ENCODE results near the gene SMG9.

Gene SMG9

DNA sequence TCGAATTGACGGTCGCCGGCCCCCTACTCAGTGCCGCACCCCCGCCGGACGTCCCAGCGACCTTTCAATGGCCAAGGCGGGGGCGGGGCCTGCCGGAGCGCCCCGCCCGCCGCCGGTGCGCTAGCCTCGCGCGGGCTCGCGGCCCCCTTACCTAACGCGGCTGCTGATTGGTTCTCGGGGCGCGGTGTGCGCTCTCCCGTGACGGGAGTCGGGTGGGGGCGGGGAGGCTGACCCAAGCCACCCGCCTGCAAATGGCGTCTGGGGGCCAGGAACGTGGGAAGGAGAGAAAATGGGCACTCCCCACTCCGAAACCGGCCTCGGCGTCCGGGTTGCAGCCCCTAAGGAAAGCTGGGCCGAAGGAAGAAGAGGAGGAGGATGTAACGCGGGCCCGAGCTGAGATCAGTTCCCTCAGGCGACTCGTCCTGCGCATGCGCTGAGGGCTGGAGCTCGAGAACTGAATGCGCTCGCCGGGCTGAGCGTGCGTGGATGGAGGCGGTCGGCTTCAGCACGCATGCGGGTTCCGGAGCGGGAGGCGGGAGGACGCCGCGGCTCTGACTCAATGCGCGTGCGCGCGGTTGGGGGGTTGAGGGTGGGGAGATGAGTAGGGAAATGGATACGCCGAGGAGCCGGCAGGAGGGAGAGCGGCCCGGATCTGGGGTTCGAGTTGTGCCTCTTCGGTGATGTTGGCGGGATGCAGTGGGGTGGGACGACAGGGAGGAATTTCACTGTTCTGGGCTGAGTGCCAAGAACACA lies at the start of gene SMG9:
TSS of gene SMG9 (minus strand) at position 460 of the 753 bp plus-strand sequence. CDS start 4,221 bp downstream, outside the sequence.
- H4K20me1 ChIP-seq = peaks cover 0 to 37% (median 0%) of the 10 kb centered on the region in 11 experiments; a peak in 5 of 22 replicates
- H3K9ac ChIP-seq = peak within 1 kb of the TSS; percentile 93 to 99 (median 96)
- H3K27me3 ChIP-seq = no peaks in the 10 kb centered on the region
- peaks cover 52 to 81% (median 67%) of the 10 kb centered on the region in 10 experiments for H3K4me1 ChIP-seq
- H3K27ac ChIP-seq = peak within 1 kb of the TSS; percentile 86 to 99 (median 97)
- H3K4me3 ChIP-seq = peak within 1 kb of the TSS; percentile 69 to 87 (median 80)
- H3K4me2 ChIP-seq = peak within 1 kb of the TSS; percentile 92 to 100 (median 97)
- H3K36me3 ChIP-seq = peaks cover 23 to 37% (median 30%) of the 10 kb centered on the region in 11 experiments
- no peak for TF ChIP-seq Cebpa-rat (IDR thresholded peaks at IDR 0.05)
- no peaks in the 10 kb centered on the region for H3K9me3 ChIP-seq (replicated peaks in 1 of 11)

GRCh38 chr19:43804432-43804831 lies 49.7 kb upstream of the SMG9 start:
- peak overlapping the region in 1 of 11 experiments; percentile 36; a peak in 2 of 22 replicates for H3K9ac ChIP-seq
- peak overlapping the region in 3 of 11 experiments; percentile 32 to 52 (median 45); a peak in 5 of 22 replicates for H3K4me2 ChIP-seq
- no peak overlapping the region; a peak in 2 of 22 replicates for H3K27ac ChIP-seq
- TF ChIP-seq Cebpa-rat (IDR thresholded peaks at IDR 0.05) = no peak
- H3K36me3 ChIP-seq = no peaks in the 10 kb centered on the region
- H3K27me3 ChIP-seq = no peaks in the 10 kb centered on the region
- no peaks in the 10 kb centered on the region for H4K20me1 ChIP-seq
- peak overlapping the region in 2 of 10 experiments; percentile 31 to 37; a peak in 3 of 20 replicates for H3K4me3 ChIP-seq
- H3K4me1 ChIP-seq = peaks cover 0 to 17% (median 5%) of the 10 kb centered on the region in 10 experiments; a peak in 9 of 20 replicates
- no peaks in the 10 kb centered on the region for H3K9me3 ChIP-seq (replicated peaks in 1 of 11)

DNA sequence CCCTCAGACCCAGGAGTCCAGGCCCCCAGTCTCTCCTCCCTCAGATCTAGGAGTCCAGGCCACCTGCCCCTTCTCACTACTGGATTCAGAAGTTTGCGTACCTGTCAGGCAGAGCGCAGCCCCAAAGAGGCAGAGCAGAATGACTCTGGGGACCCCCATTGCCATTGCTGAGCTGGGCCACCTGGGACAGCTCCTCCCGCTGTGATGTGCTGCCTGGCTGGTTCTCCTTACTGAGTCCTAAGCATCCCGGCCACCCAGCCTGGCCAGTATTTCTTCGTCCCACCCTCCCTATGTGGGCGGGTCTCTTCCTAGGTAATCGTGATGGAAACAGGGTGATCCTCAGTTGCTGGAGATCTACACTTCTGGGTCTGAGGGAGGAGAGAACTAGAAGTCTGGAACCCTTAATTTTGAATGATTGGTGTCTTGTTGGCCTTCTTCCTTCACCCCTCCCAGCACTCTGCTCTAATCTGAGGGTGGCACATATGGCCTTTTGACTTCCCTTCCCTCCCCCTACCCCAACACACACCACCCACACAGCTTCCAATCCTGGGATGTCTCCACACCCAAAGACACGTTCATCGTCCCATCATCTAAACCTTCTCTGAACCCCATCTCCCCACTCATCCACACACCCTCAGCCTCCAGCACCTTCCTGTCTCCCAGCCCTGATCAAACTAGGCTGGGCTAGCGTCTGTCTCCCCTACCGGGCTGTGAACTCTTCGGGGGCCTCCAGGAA lies 47.6 kb upstream of the SMG9 start, which contains the start of gene LYPD5:
TSS of gene LYPD5 (minus strand) at position 232 of the 736 bp plus-strand sequence. CDS start at position 165, 67 bp downstream.
- Histone ChIP-seq H3K36me3 (no peaks in the 10 kb centered on the region), H3K27me3 (no peaks in the 10 kb centered on the region), H3K9me3 (replicated peaks in 1 of 11) (no peaks in the 10 kb centered on the region), H3K27ac (no peak within 1 kb of the TSS), H4K20me1 (no peaks in the 10 kb centered on the region), H3K4me3 (no peak within 1 kb of the TSS), H3K4me1 (peaks cover 8 to 32% (median 20%) of the 10 kb centered on the region in 10 experiments), H3K9ac (no peak within 1 kb of the TSS), H3K4me2 (no peak within 1 kb of the TSS)
- TF ChIP-seq Cebpa-rat (IDR thresholded peaks at IDR 0.05) = no peak

DNA sequence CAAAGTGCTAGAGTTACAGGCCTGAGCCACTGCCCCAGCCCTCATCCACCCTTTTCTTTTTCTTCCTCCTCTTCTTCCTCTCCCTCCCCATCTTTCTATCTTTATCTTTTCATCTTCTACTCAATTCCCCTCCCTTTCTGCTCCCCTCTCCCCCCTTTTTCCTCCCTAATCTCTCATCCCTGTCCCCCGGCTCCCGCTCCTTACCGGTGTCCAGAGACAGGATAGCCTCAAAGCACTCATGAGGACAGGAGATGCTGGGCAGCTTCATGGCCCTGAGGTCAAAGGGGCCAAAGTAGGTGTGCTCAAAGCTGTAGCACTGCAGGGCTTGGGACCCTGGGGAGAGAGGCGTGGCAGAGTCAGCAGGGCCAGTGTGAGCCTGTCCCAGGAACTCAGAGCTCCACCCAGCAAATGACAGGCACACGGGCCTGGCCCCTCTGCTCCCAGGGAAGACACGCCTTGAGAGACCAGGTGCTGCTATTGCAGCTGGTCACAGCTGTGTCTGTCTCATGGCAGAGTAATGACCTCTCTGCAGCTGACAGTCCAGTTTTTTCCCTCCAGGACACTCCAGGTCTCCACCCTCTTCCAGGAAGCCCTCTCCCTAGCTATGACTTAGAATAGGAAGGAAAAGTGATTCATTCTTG lies 44.9 kb upstream of the SMG9 start:
- no peaks in the 10 kb centered on the region for H3K27me3 ChIP-seq

DNA sequence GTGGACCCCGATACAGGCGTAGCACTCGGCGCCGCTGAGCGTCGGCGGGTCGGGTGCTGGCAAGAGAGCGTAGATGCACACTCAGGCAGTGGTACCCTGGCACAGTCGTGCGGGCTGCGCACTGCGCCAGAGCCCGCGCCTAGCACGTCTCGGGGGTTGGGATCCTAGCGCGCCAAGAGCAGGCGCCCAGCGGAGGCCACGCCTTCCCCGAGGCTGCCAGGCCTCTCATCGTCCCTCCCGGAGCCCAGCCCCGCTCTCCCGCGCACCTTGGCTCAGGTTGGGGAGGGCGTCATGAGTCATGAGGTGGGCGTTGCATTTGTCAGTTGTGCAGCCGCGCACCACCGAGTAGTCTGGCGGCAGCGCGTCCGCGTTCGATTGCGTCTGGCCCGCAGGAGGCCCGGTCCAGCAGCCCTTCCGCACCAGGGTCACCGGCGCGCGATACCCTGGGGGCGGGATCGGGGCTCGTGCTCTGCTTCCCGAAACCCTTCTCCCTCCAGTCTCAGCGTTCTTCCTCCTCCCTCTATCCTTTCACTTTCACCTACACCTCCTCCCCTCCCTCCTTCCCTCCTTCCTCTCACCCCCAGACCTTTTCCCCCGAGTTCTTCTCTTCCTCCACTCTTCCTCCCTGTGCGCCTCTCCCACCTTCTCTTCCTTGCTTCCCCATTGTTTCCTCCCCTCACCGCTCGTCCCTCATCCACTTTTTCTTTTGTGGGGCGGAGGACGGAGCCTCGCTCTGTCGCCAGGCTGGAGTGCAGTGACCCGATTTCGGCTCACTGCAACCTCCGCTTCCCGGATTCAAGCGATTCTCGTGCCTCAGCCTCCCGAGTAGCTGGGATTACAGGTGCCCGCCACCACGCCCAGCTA lies 44.0 kb upstream of the SMG9 start:
- Histone ChIP-seq H3K4me3 (peak overlapping the region in 9 of 10 experiments; percentile 10 to 60 (median 45); a peak in 14 of 20 replicates), H3K4me2 (peak overlapping the region; percentile 81 to 96 (median 92)), H3K9me3 (replicated peaks in 1 of 11) (peaks cover 0 to 16% (median 0%) of the 10 kb centered on the region in 11 experiments; a peak in 5 of 22 replicates), H4K20me1 (no peaks in the 10 kb centered on the region), H3K4me1 (peaks cover 8 to 21% (median 19%) of the 10 kb centered on the region in 10 experiments), H3K27me3 (no peaks in the 10 kb centered on the region), H3K27ac (0 out of 22 replicates have a peak overlapping the region, but pooled peaks of 1 of the 11 experiments have one; percentile 14), H3K9ac (peak overlapping the region in 8 of 11 experiments; percentile 15 to 55 (median 45); a peak in 8 of 22 replicates), H3K36me3 (no peaks in the 10 kb centered on the region)
- TF ChIP-seq Cebpa-rat (IDR thresholded peaks at IDR 0.05) = no peak

More for the DNA sequence above, 44.9 kb upstream of the SMG9 start:
- TF ChIP-seq Cebpa-rat (IDR thresholded peaks at IDR 0.05) = no peak
- Histone ChIP-seq H3K9me3 (replicated peaks in 1 of 11) (peaks cover 0 to 15% (median 0%) of the 10 kb centered on the region in 11 experiments; a peak in 5 of 22 replicates), H3K4me2 (peak overlapping the region in 7 of 11 experiments; percentile 46 to 95 (median 93); a peak in 11 of 22 replicates), H3K4me1 (peaks cover 8 to 29% (median 20%) of the 10 kb centered on the region in 10 experiments), H3K36me3 (no peaks in the 10 kb centered on the region), H4K20me1 (no peaks in the 10 kb centered on the region), H3K27ac (no peak overlapping the region), H3K4me3 (no peak overlapping the region), H3K9ac (peak overlapping the region in 1 of 11 experiments; percentile 28; a peak in 1 of 22 replicates)

- Histone ChIP-seq H3K4me2 (peak overlapping the region; percentile 81 to 96 (median 92)), H3K9ac (no peak overlapping the region), H3K4me3 (peak overlapping the region in 5 of 10 experiments; percentile 39 to 60 (median 52); a peak in 8 of 20 replicates), H3K4me1 (peaks cover 11 to 21% (median 19%) of the 10 kb centered on the region in 10 experiments), H3K36me3 (no peaks in the 10 kb centered on the region), H3K27ac (no peak overlapping the region), H4K20me1 (no peaks in the 10 kb centered on the region), H3K27me3 (no peaks in the 10 kb centered on the region), H3K9me3 (replicated peaks in 1 of 11) (peaks cover 0 to 16% (median 0%) of the 10 kb centered on the region in 11 experiments; a peak in 5 of 22 replicates)
- no peak for TF ChIP-seq Cebpa-rat (IDR thresholded peaks at IDR 0.05)
These were observed 43.3 kb upstream of the SMG9 start for GRCh38 chr19:43798026-43798545.

DNA sequence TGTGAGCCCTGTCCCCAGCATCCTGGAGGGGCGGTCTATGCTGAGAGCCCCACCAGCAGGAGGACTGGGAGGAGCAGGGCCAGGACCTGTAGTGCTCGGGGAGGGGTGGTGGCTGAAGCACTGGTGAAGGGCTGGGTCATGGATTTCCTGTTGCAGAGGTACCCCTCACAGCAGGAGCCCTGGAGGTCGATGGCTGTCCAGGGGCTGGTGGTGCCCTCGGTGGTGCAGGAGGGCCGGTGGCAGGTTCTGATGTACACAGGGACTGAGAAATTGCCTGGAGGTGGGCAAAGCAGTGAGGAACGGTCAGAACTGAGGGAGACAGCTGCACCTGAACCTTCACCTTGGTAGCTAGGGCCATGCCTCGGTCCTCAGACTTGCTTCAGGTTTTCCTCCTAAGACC lies 42.8 kb upstream of the SMG9 start:
- no peak overlapping the region for H3K4me3 ChIP-seq
- H4K20me1 ChIP-seq = no peaks in the 10 kb centered on the region
- peaks cover 11 to 21% (median 19%) of the 10 kb centered on the region in 10 experiments for H3K4me1 ChIP-seq
- no peak for TF ChIP-seq Cebpa-rat (IDR thresholded peaks at IDR 0.05)
- H3K9me3 ChIP-seq (replicated peaks in 1 of 11) = peaks cover 0 to 16% (median 0%) of the 10 kb centered on the region in 11 experiments; a peak in 5 of 22 replicates
- H3K9ac ChIP-seq = no peak overlapping the region
- no peak overlapping the region for H3K4me2 ChIP-seq
- H3K36me3 ChIP-seq = no peaks in the 10 kb centered on the region
- no peaks in the 10 kb centered on the region for H3K27me3 ChIP-seq
- no peak overlapping the region for H3K27ac ChIP-seq

All from BLaER1 treated with 17β-estradiol and CSF1 and Interleukin-3, amounts not matched to agents 10 nM and 100 nM (cell line).